ENCODE measurements around the gene RAPGEF2. TPM values are rescaled to one million over a fixed set of nuclear protein-coding genes. Genes with fewer than 3 reads are reported as not detected.
A peak's percentile ranks its signal among the peaks of the same experiment; 100 is the strongest.
"Not testable (repeated sequence)": the region's sequence is repeated elsewhere in the genome, so short reads cannot be mapped to it uniquely, and the experiment has no call there.

The RAPGEF2 gene
- polyA plus RNA-seq, 3 donors = 49.8 to 54.5 (median 50.0) TPM

DNA sequence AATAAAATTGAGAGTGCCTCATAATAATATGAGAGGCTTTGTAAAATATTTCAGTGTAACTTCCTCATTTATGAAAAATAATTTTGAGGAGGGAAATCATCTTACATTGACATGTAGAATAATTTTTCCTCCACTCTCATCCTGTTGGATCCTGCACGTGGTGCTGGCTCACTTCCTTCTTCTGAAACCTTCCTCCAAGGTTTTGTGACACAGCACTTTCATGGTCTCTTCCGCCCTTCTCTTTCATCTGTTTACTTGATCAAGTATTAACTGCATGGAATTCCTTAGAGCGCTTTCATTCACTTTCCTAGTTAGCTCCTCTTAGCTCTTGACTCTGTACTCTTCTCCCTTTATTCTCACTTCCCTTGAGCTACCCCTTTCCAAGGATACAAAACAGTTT lies 246.5 kb downstream of the RAPGEF2 start:
- DNase-seq (ENCODE audit: low read depth in 3 of 3, low spot score in 2 of 3) = no peak

- DNase-seq (ENCODE audit: low read depth in 3 of 3, low spot score in 2 of 3) = no peak
These were observed 249.7 kb downstream of the RAPGEF2 start for GRCh38 chr4:159352609-159353008.

- DNase-seq (ENCODE audit: low read depth in 3 of 3, low spot score in 2 of 3) = peak in 1 of 3 donors; percentile 12
These were observed 250.7 kb downstream of the RAPGEF2 start for GRCh38 chr4:159353422-159354116.

GRCh38 chr4:159355466-159355865 lies 252.6 kb downstream of the RAPGEF2 start:
- DNase-seq (ENCODE audit: low read depth in 3 of 3, low spot score in 2 of 3) = no peak

DNA sequence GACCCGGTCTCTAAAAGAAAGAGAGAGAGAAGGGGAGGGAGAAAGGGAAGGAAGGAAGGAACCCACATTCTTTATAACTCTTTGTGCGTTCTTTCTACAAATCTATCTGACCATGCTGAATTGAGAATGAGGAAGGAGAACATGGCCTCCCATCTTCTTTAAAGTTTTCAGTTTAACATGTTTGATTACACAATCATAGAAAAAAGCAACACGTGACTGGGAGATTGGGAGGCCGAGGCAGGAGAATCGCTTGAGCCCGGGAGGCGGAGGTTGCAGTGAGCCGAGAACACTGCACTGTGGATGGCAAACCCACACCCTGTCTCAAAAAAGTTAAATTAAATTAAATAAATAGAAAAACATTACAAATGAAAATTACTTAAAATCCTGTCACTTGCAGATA lies 254.5 kb downstream of the RAPGEF2 start:
- DNase-seq (ENCODE audit: low read depth in 3 of 3, low spot score in 2 of 3) = no peak

DNA sequence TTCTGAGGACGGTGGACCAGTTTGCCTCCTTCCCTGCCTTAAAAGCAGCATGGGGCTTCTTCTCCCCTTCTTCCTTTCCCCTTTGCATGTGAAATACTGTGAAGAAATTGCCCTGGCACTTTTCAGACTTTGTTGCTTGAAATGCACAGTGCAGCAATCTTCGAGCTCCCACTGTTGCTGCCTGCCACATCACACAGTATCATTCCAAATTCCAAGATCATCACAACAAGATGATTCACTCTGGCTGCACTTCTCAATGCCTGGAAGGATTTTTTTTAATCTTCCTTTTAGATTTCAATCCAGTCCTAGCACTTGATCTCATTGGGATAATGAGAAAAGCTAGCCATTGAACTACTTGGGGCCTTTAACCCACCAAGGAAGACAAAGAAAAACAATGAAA lies 255.3 kb downstream of the RAPGEF2 start:
- DNase-seq (ENCODE audit: low read depth in 3 of 3, low spot score in 2 of 3) = no peak

GRCh38 chr4:159360549-159360948 lies 257.7 kb downstream of the RAPGEF2 start:
- no peak for DNase-seq (ENCODE audit: low read depth in 3 of 3, low spot score in 2 of 3)

GRCh38 chr4:159363361-159363760 lies 260.5 kb downstream of the RAPGEF2 start:
- no peak for DNase-seq (ENCODE audit: low read depth in 3 of 3, low spot score in 2 of 3)

DNA sequence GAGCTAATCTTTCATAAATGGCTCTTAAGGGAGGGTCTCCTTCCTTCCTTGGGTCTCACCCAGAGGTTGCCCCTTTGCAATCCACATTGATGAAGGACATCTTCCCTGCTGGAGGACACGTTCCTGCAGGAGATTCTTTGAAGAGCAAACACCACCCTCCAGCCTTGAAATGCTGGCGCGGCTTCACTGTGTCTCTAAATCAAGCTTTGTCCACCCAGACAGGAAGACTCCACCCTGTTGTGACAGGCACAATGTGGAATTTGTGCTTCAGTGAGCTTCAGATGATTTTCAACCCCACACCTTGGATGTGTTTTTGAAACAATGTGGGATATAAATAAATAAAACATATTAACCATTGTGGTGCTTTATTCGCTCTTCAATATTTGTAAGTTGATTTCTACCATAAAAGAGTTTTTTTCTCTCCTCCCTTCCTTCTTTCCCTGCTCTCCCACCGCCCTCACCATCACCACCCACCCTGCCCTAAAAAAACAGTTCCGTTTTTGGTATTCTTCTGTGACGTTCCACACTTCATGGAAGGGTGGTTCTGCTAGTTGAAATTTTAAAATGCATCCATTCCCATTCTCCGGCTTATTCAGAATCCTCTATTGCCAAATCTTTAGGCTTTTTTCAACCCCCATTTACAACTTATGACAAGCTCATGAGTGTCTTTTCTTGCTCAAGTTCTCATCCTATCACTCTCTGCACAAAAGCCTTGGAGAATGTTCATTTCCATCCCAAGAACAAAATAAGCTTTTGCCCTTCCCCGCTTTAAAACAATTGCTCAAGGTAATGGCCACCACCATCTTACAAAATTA lies 264.3 kb downstream of the RAPGEF2 start:
- no peak for DNase-seq (ENCODE audit: low read depth in 3 of 3, low spot score in 2 of 3)

DNA sequence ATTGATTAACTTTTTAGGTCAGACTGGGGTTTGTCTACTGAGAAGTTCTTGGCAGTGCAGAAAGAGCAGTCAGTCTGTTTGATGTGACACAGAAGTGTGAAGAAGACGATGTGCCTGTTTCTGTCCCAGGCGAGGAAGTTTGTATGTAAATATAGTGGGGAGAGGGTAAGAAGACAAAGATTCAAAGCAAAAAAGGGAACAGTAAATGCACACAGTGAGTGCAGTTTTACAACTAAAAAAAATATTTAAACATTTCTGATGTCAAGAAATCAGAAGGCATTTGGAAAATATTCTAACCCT lies 264.9 kb downstream of the RAPGEF2 start:
- DNase-seq (ENCODE audit: low read depth in 3 of 3, low spot score in 2 of 3) = no peak

DNA sequence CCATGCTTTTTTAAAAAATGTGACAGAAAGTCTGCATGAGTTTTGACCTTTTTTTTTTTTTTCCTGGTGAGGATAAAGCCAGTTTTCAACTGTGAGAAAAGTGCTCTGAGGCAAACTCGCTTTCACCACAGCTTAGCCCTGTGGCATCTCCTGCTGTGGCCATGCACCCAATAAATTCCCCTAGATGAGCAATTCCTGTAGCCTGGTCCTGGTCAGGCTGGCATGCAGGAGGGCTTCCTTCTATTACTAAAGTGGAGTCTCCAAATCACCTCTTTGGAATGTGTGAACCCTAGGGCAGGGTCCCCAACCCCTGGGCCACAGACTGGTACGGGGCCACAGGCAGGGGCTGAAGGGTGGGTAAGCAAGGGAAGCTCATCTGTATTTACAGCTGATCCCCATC lies 265.4 kb downstream of the RAPGEF2 start:
- no peak for DNase-seq (ENCODE audit: low read depth in 3 of 3, low spot score in 2 of 3)

DNA sequence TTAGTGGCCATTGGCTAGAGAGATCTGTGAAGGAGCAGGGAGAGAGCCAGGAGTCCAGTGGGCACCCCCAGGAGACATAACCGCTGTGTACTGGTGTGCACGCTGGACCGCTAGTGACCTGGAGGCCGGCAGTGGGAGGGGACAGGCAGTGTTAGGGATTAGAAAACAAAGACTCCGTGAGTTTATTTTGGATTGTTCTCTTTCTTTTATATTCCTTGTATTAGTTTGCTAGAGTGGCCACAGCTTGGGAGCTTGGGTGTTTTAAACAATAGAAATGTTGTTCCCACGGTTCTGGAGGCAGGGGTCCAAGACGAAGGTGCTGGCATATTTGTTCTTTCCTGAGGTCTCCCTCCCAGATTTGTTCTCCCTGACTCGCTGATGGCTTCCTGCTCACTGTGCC lies 266.4 kb downstream of the RAPGEF2 start:
- no peak for DNase-seq (ENCODE audit: low read depth in 3 of 3, low spot score in 2 of 3)

- DNase-seq (ENCODE audit: low read depth in 3 of 3, low spot score in 2 of 3) = no peak
These were observed 267.4 kb downstream of the RAPGEF2 start for GRCh38 chr4:159370286-159370685.

GRCh38 chr4:159374749-159375530 lies 272.1 kb downstream of the RAPGEF2 start:
- no peak for DNase-seq (ENCODE audit: low read depth in 3 of 3, low spot score in 2 of 3)

GRCh38 chr4:159376289-159376688 lies 273.4 kb downstream of the RAPGEF2 start:
- DNase-seq (ENCODE audit: low read depth in 3 of 3, low spot score in 2 of 3) = no peak

- DNase-seq (ENCODE audit: low read depth in 3 of 3, low spot score in 2 of 3) = no peak
These were observed 275.3 kb downstream of the RAPGEF2 start for GRCh38 chr4:159378056-159378616.

DNA sequence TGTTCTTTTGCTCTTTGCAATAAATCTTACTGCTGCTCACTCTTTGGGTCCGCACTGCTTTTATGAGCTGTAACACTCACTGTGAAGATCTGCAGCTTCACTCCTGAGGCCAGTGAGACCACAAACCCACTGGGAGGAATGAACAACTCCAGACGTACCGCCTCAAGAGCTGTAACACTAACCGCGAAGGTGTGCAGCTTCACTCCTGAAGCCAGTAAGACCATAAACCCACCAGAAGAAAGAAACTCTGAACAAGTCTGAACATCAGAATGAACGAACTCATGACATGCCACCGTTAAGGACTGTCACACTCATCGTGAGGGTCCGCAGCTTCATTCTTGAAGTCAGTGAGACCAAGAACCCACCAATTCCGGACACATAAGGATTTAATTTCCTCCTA lies 276.2 kb downstream of the RAPGEF2 start:
- DNase-seq (ENCODE audit: low read depth in 3 of 3, low spot score in 2 of 3) = not testable (repeated sequence)

DNA sequence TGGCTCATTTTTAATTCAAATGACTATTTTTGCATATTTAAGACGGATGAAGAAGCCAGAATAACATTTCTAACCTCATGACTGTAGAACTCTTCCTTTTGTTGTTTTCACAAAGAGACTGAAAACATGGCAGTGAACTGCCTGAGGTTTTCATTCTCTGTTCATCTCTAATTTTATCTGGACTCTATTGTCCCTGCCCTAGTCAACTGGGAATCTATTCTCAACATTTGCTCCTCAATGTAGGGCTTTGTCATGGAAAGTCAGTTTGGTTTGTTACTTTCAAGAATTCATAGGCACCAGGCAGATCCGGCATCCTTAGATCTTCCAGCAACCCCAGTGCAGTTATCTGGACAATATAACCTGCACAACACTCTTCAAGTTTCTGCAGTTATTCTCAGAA lies 277.0 kb downstream of the RAPGEF2 start:
- DNase-seq (ENCODE audit: low read depth in 3 of 3, low spot score in 2 of 3) = no peak

GRCh38 chr4:159382856-159383561 lies 280.1 kb downstream of the RAPGEF2 start:
- DNase-seq (ENCODE audit: low read depth in 3 of 3, low spot score in 2 of 3) = no peak

DNA sequence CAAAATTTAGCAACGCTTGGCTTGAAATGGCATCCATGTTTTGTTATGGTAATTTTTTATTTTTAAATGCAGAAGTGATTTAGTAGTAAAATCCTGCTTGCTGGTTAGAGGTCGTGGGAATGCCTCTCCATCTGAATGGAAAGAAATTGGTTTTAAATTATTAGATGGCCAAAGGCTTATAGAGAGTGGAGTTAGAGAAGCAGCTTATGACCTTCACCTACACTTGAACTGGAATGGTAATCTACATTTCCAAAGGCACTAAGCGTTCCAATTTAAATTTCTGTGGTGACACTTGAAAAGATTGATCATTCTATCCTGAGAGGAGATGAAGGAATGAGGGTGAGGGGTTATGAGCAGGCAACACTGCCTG lies 280.7 kb downstream of the RAPGEF2 start:
- DNase-seq (ENCODE audit: low read depth in 3 of 3, low spot score in 2 of 3) = no peak

DNA sequence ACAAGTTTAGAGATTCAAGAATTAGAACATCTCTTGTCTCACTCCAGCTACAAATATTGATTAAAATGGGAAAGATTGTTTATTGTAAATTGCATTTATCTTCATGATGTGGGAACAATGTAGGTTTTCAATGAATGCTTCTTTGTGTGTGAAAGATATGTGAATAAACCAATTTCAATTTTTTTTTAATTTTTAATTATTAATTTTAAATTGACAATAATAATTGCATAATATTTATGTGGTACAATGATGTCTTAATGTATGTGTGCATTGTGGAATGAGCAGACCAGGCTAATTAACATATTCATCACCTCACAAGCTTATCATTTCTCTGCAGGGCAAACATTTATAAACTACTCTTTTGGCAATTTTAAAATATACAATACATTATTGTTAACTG lies 281.1 kb downstream of the RAPGEF2 start:
- DNase-seq (ENCODE audit: low read depth in 3 of 3, low spot score in 2 of 3) = no peak

All from right renal cortex interstitium (tissue), 3 donors.